Tibial artery (tissue), 4 donors: Measurements from ENCODE around the gene PRICKLE2.
A peak's percentile ranks its signal among the peaks of the same experiment; 100 is the strongest.

Experiments
- DNase-seq, 2 donors: peaks; one replicate each; pipeline ENCODE4 v3.0.0-alpha.2; 2019
- H3K27ac ChIP-seq, 2 donors: fragments of 200-600 bp; sonication (generic) in 1 of 2; 1 replicate in 1 of 2; 2 replicates in 1 of 2; pipeline ENCODE4 v1.5.1; 2018 to 2019; ENCODE audit warnings: mild to moderate bottlenecking in 1 of 2
- H3K27me3 ChIP-seq, 2 donors: fragments of 200-600 bp; sonication (generic) in 1 of 2; one replicate each; pipeline versions ENCODE4 v1.5.1 to v1.6.0; 2016 to 2019
- H3K36me3 ChIP-seq, 3 donors: fragments of 200-600 bp; sonication (generic) in 2 of 3; one replicate each; pipeline ENCODE4 v1.5.1; 2016 to 2019; ENCODE audit warnings: mild to moderate bottlenecking in 2 of 3
- H3K4me1 ChIP-seq, 4 donors: fragments of 200-600 bp; sonication (generic) in 2 of 4; 1 replicate in 3 of 4; 2 replicates in 1 of 4; pipeline ENCODE4 v1.5.1; 2016 to 2019
- H3K4me3 ChIP-seq, 2 donors: fragments of 200-600 bp; sonication (generic) in 1 of 2; 1 replicate in 1 of 2; 2 replicates in 1 of 2; pipeline ENCODE4 v1.5.1; 2018 to 2019; ENCODE audit warnings: mild to moderate bottlenecking in 2 of 2
- H3K9me3 ChIP-seq, 3 donors: fragments of 200-600 bp; sonication (generic) in 1 of 3; one replicate each; pipeline ENCODE4 v1.5.1; 2016 to 2019
- intact Hi-C: fragments of 100-400 bp; cut with DNase I; formaldehyde crosslinking; loops from one replicate; pipeline ENCODE4 v1.15.0; 2023; ENCODE audit warnings: low total_unique reads
- TF ChIP-seq, protein P1 (sequence below), 2 experiments: fragments of 200-600 bp in 1 of 2; fragments of 450-650 bp in 1 of 2; IDR thresholded peaks; one replicate each; pipeline ENCODE4 v1.5.1; 2017 to 2019; ENCODE audit warnings: antibody characterized with exemption in 2 of 2, mild to moderate bottlenecking in 1 of 2, moderate library complexity in 1 of 2

The PRICKLE2 gene

GRCh38 chr3:64158334-64158733 lies 66.9 kb downstream of the PRICKLE2 start:
- H3K27me3 ChIP-seq: no peaks in the 10 kb centered on the region
- peaks cover 21 to 39% (median 37%) of the 10 kb centered on the region in 3 donors for H3K36me3 ChIP-seq
- no peaks in the 10 kb centered on the region for H3K9me3 ChIP-seq
- H3K4me3 ChIP-seq: no peak overlapping the region
- H3K4me1 ChIP-seq: peaks cover 0 to 42% (median 21%) of the 10 kb centered on the region in 4 donors
- no peak overlapping the region for H3K27ac ChIP-seq
- intact Hi-C loops: loop anchor here (10.0 kb wide), 1 partner anchor 124 kb away; no protein-coding TSS in a partner anchor
- peak in 1 of 2 donors; percentile 70 for DNase-seq
- TF ChIP-seq, protein P1, sequence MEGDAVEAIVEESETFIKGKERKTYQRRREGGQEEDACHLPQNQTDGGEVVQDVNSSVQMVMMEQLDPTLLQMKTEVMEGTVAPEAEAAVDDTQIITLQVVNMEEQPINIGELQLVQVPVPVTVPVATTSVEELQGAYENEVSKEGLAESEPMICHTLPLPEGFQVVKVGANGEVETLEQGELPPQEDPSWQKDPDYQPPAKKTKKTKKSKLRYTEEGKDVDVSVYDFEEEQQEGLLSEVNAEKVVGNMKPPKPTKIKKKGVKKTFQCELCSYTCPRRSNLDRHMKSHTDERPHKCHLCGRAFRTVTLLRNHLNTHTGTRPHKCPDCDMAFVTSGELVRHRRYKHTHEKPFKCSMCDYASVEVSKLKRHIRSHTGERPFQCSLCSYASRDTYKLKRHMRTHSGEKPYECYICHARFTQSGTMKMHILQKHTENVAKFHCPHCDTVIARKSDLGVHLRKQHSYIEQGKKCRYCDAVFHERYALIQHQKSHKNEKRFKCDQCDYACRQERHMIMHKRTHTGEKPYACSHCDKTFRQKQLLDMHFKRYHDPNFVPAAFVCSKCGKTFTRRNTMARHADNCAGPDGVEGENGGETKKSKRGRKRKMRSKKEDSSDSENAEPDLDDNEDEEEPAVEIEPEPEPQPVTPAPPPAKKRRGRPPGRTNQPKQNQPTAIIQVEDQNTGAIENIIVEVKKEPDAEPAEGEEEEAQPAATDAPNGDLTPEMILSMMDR (IDR thresholded peaks at IDR 0.05): no peak

GRCh38 chr3:64157150-64158035 lies 67.9 kb downstream of the PRICKLE2 start:
- peaks cover 21 to 46% (median 45%) of the 10 kb centered on the region in 3 donors for H3K36me3 ChIP-seq
- intact Hi-C loops: loop anchor here (10.0 kb wide), 1 partner anchor 123 kb away; no protein-coding TSS in a partner anchor
- TF ChIP-seq, protein P1 (IDR thresholded peaks at IDR 0.05): no peak

GRCh38 chr3:64155328-64155727 lies 69.9 kb downstream of the PRICKLE2 start:
- H3K27ac ChIP-seq: no peak overlapping the region
- H3K4me3 ChIP-seq: no peak overlapping the region
- no peaks in the 10 kb centered on the region for H3K9me3 ChIP-seq
- H3K4me1 ChIP-seq: peaks cover 0 to 40% (median 21%) of the 10 kb centered on the region in 4 donors
- TF ChIP-seq, protein P1 (IDR thresholded peaks at IDR 0.05): no peak
- no peak for DNase-seq
- H3K36me3 ChIP-seq: peaks cover 21 to 52% (median 48%) of the 10 kb centered on the region in 3 donors
- intact Hi-C loops: loop anchor here (10.0 kb wide), 1 partner anchor 121 kb away; no protein-coding TSS in a partner anchor
- H3K27me3 ChIP-seq: no peaks in the 10 kb centered on the region

More at GRCh38 chr3:64157150-64158035, 67.9 kb downstream of the PRICKLE2 start:
- no peak for DNase-seq
- no peak overlapping the region for H3K4me3 ChIP-seq
- no peaks in the 10 kb centered on the region for H3K27me3 ChIP-seq
- H3K4me1 ChIP-seq: peaks cover 0 to 35% (median 16%) of the 10 kb centered on the region in 4 donors
- no peak overlapping the region for H3K27ac ChIP-seq
- no peaks in the 10 kb centered on the region for H3K9me3 ChIP-seq

- H3K36me3 ChIP-seq: peaks cover 12 to 49% (median 31%) of the 10 kb centered on the region in 3 donors
- peaks cover 0 to 49% (median 21%) of the 10 kb centered on the region in 4 donors for H3K4me1 ChIP-seq
- H3K27ac ChIP-seq: no peak overlapping the region
- no peaks in the 10 kb centered on the region for H3K27me3 ChIP-seq
- DNase-seq: no peak
- H3K4me3 ChIP-seq: no peak overlapping the region
- intact Hi-C loops: loop anchor here (10.0 kb wide), 1 partner anchor 118 kb away; no protein-coding TSS in a partner anchor
- H3K9me3 ChIP-seq: no peaks in the 10 kb centered on the region
- TF ChIP-seq, protein P1 (IDR thresholded peaks at IDR 0.05): no peak
Observed at GRCh38 chr3:64152676-64153466, 72.4 kb downstream of the PRICKLE2 start.

GRCh38 chr3:64152086-64152485 lies 73.2 kb downstream of the PRICKLE2 start:
- intact Hi-C loops: loop anchor here (10.0 kb wide), 1 partner anchor 117 kb away; no protein-coding TSS in a partner anchor
- Histone ChIP-seq H3K27me3 (no peaks in the 10 kb centered on the region), H3K4me3 (no peak overlapping the region), H3K36me3 (peaks cover 14 to 50% (median 28%) of the 10 kb centered on the region in 3 donors), H3K27ac (peak overlapping the region; percentile 77 to 80), H3K9me3 (no peaks in the 10 kb centered on the region), H3K4me1 (peaks cover 0 to 49% (median 19%) of the 10 kb centered on the region in 4 donors)
- TF ChIP-seq, protein P1 (IDR thresholded peaks at IDR 0.05): no peak
- DNase-seq: peak; percentile 29 to 76
